ENCODE measurements around the gene CHCHD1. TPM values are rescaled to one million over a fixed set of nuclear protein-coding genes. Genes with fewer than 3 reads are reported as not detected.
"Not testable (repeated sequence)": the region's sequence is repeated elsewhere in the genome, so short reads cannot be mapped to it uniquely, and the experiment has no call there.

CHCHD1 gene
- total and polyA plus RNA-seq, 12 donors = 18.6 to 82.1 (median 22.0) TPM

- no peak for ATAC-seq
- TF ChIP-seq CTCF (IDR thresholded peaks at IDR 0.05) = no peak
- Histone ChIP-seq H3K36me3 (peaks cover 0 to 100% (median 95%) of the 10 kb centered on the region in 9 donors), H3K4me1 (peaks cover 0 to 6% (median 0%) of the 10 kb centered on the region in 9 donors), H3K27ac (no peak overlapping the region), H3K9me3 (no peaks in the 10 kb centered on the region), H3K27me3 (no peaks in the 10 kb centered on the region), H3K4me3 (no peak overlapping the region)
- intact Hi-C loops (cut with DNase I) = no loop called here
- WGBS, 2 donors = 88 to 95% methylated on average over 5 of the region's 5 CpGs
- DNase-seq = no peak
These were observed 11.6 kb downstream of the CHCHD1 start for GRCh38 chr10:73793456-73793855.

DNA sequence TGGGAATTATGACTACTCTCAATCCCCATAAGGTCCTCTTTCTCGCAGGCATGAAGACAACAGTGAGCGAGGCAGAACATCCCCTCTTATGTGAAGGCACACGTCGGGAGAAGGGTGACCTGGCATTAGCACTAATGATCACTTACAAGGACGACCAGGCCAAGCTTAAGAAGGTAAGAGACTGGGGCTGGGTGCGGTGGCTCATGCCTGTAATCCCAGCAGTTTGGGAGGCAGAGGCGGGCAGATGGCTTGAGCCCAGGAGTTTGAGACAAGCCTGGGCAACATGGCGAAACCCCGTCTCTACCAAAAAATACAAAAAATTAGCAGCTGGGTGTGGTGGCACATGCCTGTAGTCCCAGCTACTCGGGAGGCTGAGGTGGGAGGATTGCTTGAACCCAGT lies 13.6 kb downstream of the CHCHD1 start:
- H3K4me1 ChIP-seq; intact Hi-C loops (cut with DNase I); DNase-seq; H3K27ac ChIP-seq; H3K27me3 ChIP-seq; H3K9me3 ChIP-seq; ATAC-seq; H3K4me3 ChIP-seq: not testable (repeated sequence)
- WGBS, 2 donors = 95 to 98% methylated on average over 10 of the region's 10 CpGs
- peaks cover 0 to 100% (median 83%) of the 10 kb centered on the region in 9 donors for H3K36me3 ChIP-seq

DNA sequence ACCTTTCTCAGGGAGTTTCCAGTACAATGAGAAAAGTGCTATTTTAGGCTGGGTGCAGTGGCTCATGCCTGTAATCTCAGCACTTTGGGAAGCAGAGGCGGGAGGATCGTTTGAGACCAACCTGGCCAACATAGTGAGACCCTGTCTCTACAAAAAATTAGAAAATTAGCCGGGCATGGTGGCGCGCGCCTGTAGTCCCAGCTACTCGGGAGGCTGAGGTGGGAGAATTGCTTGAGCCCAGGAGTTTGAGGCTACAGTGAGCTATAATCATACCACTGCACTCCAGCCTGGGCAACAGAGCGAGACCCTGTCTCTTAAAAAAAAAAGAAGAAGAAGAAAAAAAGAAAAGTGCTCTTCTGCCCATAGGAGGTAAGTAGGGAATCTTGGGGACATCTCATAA lies 14.2 kb downstream of the CHCHD1 start:
- H3K27ac ChIP-seq; H3K4me3 ChIP-seq; DNase-seq; intact Hi-C loops (cut with DNase I); H3K27me3 ChIP-seq; H3K9me3 ChIP-seq; ATAC-seq; H3K4me1 ChIP-seq: not testable (repeated sequence)
- H3K36me3 ChIP-seq = peaks cover 0 to 100% (median 78%) of the 10 kb centered on the region in 9 donors
- WGBS, 2 donors = 95 to 97% methylated on average over 8 of the region's 8 CpGs

GRCh38 chr10:73796766-73797165 lies 14.9 kb downstream of the CHCHD1 start:
- no peak for TF ChIP-seq CTCF (IDR thresholded peaks at IDR 0.05)
- ATAC-seq = no peak
- Histone ChIP-seq H3K27ac (no peak overlapping the region), H3K4me1 (no peaks in the 10 kb centered on the region), H3K4me3 (no peak overlapping the region), H3K36me3 (peaks cover 0 to 100% (median 78%) of the 10 kb centered on the region in 9 donors), H3K27me3 (no peaks in the 10 kb centered on the region), H3K9me3 (no peaks in the 10 kb centered on the region)
- no peak for DNase-seq
- intact Hi-C loops (cut with DNase I) = no loop called here
- 85 to 87% methylated on average over 5 of the region's 5 CpGs for WGBS, 2 donors

DNA sequence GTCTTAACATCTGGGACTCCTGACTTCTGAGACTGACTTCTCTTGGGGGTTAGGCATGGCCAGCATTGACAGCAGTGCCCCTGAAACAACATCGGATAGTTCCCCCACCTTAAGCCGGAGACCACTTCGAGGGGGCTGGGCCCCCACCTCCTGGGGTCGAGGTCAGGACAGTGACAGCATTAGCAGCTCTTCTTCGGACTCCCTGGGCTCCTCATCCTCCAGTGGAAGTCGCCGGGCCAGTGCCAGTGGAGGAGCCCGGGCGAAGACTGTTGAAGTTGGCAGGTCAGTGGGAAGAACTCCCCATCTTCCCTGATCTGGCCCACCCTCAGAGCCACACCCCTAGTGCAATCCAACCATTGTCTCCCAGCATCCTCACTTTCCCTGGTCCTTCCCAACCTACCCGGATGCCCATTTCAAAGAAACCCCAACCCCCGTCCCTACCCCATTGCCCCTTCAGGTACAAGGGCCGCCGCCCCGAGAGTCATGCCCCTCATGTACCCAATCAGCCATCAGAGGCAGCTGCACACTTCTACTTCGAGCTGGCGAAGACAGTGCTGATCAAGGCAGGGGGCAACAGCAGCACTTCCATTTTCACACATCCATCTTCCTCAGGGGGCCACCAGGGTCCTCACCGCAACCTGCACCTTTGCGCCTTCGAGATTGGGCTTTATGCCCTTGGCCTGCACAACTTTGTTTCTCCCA lies 15.6 kb downstream of the CHCHD1 start:
- Histone ChIP-seq H3K9me3 (no peaks in the 10 kb centered on the region), H3K4me1 (no peaks in the 10 kb centered on the region), H3K27ac (no peak overlapping the region), H3K27me3 (no peaks in the 10 kb centered on the region), H3K36me3 (peaks cover 0 to 100% (median 78%) of the 10 kb centered on the region in 9 donors), H3K4me3 (no peak overlapping the region)
- no peak for DNase-seq
- no peak for ATAC-seq
- 90 to 93% methylated on average over 19 of the region's 19 CpGs for WGBS, 2 donors
- no peak for TF ChIP-seq CTCF (IDR thresholded peaks at IDR 0.05)
- intact Hi-C loops (cut with DNase I) = no loop called here
